ENCODE results near the gene TMUB1.

Gene TMUB1

GRCh38 chr7:151081170-151082101, 1.9 kb downstream of the TMUB1 start:
- no peak for TF ChIP-seq CTCF (IDR thresholded peaks at IDR 0.05)
- no peak for TF ChIP-seq ZFX (IDR thresholded peaks at IDR 0.05; ENCODE audit: borderline replicate concordance)
- peak overlapping the region; percentile 100 for H3K27ac ChIP-seq

- H3K27ac ChIP-seq, result peak within 1 kb of the TSS; percentile 100
- no peak for TF ChIP-seq ZFX (IDR thresholded peaks at IDR 0.05; ENCODE audit: borderline replicate concordance)
Measured at GRCh38 chr7:151080522-151081169, 2.6 kb downstream of the TMUB1 start, which contains the start of gene FASTK. FASTK (minus strand) TSS chr7:151080809; CDS start chr7:151080766, 43 bp downstream.

GRCh38 chr7:151080067-151080521, 3.2 kb downstream of the TMUB1 start:
- H3K27ac ChIP-seq, result peak overlapping the region; percentile 100
- TF ChIP-seq CTCF (IDR thresholded peaks at IDR 0.05) (no peak), ZFX (IDR thresholded peaks at IDR 0.05; ENCODE audit: borderline replicate concordance) (no peak)

DNA sequence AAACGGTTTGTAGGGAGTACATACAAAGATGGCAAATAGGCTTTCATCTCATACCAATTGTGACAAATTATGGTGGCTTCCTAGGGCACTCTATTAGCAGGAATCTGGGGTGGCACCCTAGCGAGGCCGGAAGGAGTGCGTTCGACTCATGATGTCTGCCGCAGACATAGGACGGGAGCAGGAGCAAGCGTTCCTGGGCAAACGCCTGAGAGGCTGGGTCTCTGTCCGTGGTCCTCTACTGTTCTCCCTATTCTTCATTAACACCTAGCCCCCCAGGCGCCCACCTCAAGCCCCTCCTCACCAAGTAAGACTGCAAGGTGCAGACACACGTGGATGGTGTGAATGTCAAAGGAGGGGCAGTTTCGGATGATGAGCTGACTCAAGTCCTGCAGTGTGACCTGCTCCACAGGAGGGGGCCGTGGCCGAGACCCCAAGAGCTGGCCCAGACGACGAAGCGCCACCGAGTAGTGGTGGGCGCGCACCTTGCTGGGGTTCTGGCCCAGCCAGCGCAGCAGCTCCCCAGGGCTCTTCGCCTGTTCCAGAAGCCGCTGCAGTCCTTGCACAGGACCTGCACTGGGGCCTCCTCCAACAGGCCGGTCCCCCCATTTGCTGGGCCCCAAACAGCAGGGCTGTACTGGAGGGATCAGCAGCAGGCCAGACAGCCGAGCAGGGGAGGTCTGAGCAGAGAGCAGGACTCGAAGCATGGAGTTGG, 3.9 kb downstream of the TMUB1 start:
- peak overlapping the region; percentile 100 for H3K27ac ChIP-seq

GRCh38 chr7:151078233-151079040, 4.9 kb downstream of the TMUB1 start:
- TF ChIP-seq ZFX (IDR thresholded peaks at IDR 0.05; ENCODE audit: borderline replicate concordance) (no peak), CTCF (IDR thresholded peaks at IDR 0.05) (no peak)
- H3K27ac ChIP-seq, result peak overlapping the region; percentile 100

More for the DNA sequence above, 3.9 kb downstream of the TMUB1 start:
- TF ChIP-seq CTCF (IDR thresholded peaks at IDR 0.05) (no peak), ZFX (IDR thresholded peaks at IDR 0.05; ENCODE audit: borderline replicate concordance) (no peak)

DNA sequence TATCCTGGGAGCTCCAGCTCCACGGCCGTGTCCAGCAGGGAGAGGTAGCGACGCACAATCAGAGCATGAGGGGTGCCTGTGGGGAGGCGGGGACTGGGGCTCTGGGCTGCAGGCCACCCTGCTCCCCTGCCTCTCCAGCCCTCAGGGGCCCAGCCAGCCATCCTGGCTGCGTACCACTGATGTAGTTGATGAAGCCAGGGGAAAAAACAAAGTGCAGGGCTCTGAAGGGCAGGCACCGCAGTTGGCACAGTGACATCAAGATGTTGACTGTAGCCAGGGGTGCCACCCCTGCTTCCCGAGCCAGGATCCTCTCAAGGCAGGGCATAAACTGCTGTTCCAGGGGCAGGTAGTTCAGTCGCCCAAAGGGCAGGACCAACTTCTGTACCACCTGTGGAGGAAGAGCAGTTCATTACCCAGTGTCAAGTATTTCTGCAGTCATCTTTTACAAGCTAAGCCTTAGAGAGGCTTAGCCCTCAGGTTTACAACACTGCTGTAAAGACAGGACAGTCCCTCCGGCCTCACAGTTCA, 5.5 kb downstream of the TMUB1 start:
- TF ChIP-seq ZFX (IDR thresholded peaks at IDR 0.05; ENCODE audit: borderline replicate concordance) (no peak), CTCF (IDR thresholded peaks at IDR 0.05) (no peak)
- H3K27ac ChIP-seq, result peak overlapping the region; percentile 100

Data from 22Rv1 (cell line).